CD4-positive, alpha-beta T cell treated with Interleukin-12 subunit alpha and Interleukin-12 subunit beta, for 1 hour (primary cell): ENCODE measurements around the gene SERINC5.
A peak's percentile ranks its signal among the peaks of the same experiment; 100 is the strongest.

Experiments used
- DNase-seq: peaks from one replicate; pipeline ENCODE4 v3.0.0-alpha.2; 2020

The SERINC5 gene

GRCh38 chr5:80083101-80083890 lies 172.6 kb downstream of the SERINC5 start:
- peak; percentile 55 for DNase-seq

DNA sequence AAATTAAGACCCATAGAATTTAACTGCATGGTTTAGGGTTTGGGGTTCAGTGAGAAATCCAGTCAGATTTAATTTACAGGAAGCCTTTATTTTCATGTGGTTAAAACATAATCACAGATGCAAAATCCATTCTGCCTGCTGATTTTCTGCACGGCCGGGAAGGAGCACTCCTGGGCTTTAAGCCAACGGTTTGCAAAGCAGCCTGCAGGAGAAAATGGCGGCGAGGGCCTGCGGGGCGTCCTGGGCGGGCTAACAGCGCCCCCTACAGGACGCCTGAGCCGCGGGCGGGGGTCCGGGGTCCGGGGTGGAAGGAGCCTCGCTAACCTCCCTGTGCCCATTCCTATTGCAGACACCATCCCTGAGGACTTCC lies 173.1 kb downstream of the SERINC5 start:
- DNase-seq, result peak; percentile 53

- no peak for DNase-seq
These were observed 173.6 kb downstream of the SERINC5 start for GRCh38 chr5:80082281-80082680.

GRCh38 chr5:80078921-80079320 lies 176.9 kb downstream of the SERINC5 start:
- no peak for DNase-seq

- DNase-seq, result no peak
These were observed 178.7 kb downstream of the SERINC5 start for GRCh38 chr5:80077051-80077714.

- DNase-seq, result no peak
These were observed 179.5 kb downstream of the SERINC5 start for GRCh38 chr5:80076131-80077050.

DNA sequence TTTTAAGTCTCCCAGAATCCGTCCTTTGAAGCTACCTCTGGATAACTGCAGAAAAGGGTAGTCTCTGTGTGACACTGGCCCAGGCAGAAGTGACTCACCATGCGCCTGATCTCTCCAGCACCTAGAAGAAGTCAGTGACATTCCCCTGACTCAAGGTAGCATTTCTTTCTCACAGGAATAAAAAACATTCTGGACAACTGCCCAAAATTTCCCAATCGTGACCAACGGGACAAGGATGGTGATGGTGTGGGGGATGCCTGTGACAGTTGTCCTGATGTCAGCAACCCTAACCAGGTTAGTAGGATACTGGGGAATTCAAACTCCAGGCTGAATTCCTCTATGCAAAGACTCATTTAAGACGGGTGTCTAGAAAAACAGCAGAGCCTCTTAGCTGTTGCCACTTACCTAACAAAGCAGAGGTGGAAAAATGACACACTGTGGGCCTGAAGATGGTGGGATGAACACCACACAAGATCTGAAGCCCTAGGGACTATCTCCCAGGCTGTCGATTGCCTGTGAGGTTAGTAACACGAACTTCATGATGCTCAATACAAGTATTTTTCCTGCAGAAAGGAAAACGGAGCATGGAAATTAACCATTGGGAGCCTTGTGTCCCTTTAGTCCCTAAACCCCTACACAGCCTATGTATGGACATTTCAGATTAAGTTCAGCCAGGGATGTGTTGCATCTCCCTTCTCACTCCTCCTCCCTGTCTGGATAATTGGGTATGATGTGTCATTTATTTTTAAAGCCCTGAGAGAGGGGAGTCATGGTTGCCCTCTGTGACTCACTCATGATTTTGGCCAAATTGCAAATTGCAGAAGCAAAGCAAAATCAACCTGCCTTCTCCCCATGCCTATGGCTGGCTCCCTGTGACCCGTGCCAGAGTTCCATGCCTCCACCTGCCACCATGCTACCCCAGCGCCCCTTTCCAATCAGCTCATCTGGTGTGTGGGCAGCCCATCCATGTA lies 183.5 kb downstream of the SERINC5 start:
- DNase-seq, result no peak

DNA sequence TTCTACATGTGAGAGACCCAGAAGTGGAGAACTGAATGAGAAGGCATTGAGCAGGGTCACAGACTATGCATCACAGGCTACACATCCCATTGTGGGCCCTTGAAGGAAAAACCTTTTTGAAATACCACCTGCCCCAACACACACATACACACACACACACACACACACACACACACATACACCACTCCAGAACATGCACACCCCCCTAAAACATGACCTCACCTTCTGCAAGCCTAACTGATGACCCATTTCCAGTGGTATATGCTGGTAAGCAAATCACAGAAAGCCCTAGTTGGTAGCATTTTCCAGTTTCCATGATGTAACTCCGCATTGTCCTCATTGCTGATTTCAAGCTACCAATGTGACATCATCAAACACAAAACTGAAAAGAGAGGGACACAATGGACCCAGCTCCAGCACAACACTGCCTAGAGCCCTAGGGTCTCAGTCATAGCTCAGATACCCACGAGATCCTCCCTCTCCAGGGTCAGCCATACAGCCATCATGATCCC lies 184.3 kb downstream of the SERINC5 start:
- DNase-seq, result no peak

DNA sequence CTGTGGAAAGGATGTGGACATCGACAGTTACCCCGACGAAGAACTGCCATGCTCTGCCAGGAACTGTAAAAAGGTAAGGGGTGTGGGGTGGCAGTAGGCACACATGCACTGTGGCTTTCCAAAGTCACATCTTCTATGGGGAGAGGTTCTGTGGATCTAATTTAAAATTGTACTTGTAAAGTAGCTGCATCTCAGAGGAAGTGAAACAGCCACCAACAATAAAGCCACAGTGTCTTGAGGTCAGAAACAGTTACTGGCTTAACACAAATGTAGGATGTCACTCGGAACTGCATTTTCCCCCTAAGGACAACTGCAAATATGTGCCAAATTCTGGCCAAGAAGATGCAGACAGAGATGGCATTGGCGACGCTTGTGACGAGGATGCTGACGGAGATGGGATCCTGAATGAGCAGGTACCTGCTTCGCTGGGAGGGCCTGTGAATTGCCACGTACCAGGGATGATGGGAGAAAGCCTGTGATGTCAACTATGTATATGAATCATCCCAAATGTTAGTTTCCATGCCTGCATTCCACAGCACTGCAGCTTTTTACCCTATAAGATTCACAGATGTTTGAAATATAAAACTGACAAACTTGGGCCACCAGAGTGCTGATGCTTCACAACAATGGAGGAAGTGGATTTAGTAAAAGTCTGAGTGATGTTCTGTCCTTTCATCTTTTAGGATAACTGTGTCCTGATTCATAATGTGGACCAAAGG lies 185.4 kb downstream of the SERINC5 start:
- no peak for DNase-seq

- DNase-seq, result no peak
These were observed 185.9 kb downstream of the SERINC5 start for GRCh38 chr5:80069918-80070318.

GRCh38 chr5:80069251-80069800 lies 186.5 kb downstream of the SERINC5 start:
- DNase-seq, result no peak

GRCh38 chr5:80068775-80069174 lies 187.1 kb downstream of the SERINC5 start:
- DNase-seq, result no peak

- DNase-seq, result no peak
These were observed 187.6 kb downstream of the SERINC5 start for GRCh38 chr5:80068246-80068636.

DNA sequence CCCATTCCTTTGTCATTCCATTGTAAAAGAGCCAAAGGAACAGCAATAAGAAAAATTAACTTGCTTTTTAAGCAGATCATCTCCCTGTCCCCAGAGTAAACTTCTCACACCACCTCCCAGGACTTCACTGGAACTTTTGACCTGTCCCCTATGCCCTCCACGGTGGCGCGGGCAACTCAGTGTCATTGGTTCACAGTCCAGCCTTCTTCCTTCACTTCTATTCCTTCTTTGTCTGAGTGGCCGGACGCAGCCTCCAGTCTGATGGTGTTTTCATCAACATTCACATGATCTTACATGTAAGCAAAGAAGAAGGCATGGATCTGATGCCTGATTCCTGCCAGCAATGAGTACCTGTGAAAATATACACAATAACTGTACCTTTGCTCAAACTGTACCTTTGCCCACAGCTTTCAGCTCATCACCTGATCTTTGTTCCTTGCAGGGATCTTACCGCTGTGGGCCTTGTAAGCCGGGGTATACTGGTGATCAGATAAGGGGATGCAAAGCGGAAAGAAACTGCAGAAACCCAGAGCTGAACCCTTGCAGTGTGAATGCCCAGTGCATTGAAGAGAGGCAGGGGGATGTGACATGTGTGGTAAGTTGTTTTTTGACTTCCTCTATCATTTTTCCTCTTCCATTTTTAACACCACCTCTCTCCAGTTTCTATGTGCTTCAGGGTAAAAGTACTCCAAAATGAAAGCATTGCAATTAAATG lies 188.2 kb downstream of the SERINC5 start:
- DNase-seq, result no peak

GRCh38 chr5:80067016-80067415 lies 188.8 kb downstream of the SERINC5 start:
- no peak for DNase-seq

GRCh38 chr5:80064124-80064523 lies 191.7 kb downstream of the SERINC5 start:
- DNase-seq, result no peak
